ENCODE measurements around the gene OXNAD1.
A peak's percentile ranks its signal among the peaks of the same experiment; 100 is the strongest.
"Not testable (repeated sequence)": the region's sequence is repeated elsewhere in the genome, so short reads cannot be mapped to it uniquely, and the experiment has no call there.

OXNAD1 gene

DNA sequence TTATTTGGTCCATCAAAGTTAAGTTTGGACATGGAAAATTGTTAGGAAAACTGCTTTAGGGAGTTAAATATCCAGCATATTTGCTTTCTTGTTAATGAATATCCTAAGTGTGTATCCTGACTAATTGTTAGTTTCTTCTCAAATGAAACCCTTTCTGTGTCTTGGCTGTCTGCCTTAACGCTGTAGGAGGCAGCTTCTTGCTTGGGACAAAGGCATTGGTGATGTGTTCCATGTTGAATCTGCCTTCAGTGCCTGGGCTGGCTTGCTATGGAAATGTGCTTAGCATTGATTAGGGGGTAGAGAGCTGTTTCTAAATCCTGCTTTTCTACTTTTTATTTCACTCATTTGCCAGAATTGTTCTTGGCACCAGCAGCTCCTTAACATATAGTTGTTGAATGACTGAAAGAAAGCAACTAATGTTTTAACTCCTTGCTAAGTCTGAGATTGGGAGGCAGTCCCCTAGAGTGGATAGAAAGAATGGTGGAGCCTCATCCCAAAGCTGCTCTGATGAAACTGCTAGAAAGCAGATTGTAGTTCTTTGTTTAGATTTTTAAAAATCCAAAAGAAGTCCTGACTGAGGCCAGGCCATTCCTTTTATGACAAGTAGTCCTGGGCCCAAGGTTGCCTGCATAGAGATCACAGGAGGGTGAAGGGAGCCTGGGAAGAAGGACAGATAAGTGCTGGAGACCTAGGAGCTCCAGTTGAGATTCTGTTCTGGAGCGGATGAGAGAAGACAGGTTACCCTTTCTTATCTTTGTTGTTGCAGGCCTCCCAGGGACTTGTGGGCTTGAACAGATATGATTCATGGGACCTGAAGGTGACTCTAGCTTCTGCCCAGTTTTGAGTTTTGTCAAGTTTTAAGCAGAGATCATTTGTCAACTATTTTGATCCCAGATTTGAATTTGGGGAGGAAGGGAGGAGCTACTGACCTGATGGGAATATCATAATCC lies 39.3 kb downstream of the OXNAD1 start:
- DNase-seq (ENCODE audit: low spot score) = peak; percentile 73

DNA sequence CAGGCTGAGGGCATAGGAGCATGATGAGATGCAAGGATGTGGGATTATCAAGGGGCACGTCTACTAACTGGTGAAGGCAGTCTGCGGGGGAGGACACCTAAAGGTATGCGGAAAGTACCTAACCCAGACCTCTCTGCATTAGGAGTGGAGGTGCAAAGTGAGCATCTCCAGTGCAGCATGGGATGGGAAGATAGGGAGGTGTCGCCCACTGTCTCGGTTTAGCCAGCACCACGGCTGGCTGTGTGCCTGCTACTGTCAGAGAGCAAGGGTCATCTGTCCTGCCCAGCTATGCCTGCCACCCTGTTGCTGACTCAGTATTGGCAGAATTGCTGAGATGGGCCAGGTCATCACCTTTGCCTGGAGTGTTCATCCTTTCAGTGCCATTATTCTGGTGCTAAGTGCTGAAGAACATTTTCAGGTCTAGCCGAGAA lies 40.1 kb downstream of the OXNAD1 start:
- DNase-seq (ENCODE audit: low spot score) = no peak

DNA sequence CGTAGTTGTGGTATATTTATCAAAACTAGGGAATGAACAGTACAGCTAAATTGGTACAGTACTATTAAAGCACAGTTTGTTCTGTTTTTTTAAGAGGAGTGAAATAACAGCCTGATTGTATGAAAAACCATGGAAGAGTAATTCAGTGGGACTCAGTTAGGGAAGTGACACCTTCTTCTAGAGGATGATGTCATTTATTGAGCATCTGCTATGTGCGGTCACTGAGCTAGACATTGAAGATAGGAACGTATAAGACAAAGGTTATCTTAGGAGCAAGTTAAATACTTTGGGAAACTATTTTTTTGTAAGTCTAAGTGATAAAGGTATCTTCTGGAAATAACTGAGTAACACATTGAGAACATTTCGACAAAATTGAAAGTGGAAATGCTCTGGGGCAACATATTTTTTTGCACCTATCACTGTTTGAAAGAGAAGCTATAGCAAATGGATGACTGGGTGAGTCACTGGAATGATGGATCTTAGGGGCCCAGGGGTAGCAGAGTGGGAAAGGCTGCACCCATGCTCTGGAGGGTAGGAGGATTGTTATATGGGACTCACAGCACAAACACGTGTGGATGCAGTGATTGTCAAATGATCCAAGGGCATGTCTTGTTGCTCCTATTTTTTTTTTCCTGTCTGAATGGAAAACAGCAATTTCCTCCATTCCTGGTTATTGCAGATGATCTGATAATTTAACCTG lies 43.0 kb downstream of the OXNAD1 start:
- no peak for DNase-seq (ENCODE audit: low spot score)

DNA sequence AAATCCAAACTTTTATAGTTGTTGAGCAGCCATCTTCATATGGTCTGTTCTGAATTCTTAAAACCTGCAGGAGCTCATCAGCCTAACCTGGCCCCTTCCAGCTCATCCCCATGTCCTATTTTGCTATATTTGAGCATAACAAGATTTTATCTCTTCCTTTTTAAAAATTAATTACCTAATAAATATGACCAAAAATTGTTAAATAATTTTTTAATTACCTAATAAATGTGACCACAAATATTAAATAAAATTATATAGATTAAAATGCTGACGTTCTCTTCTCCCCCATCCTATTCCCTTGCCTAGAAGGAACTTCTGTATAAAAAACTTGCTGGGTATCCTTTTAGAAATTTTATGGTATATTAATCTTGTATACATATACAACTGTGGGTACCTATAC lies 43.7 kb downstream of the OXNAD1 start:
- no peak for DNase-seq (ENCODE audit: low spot score)

DNA sequence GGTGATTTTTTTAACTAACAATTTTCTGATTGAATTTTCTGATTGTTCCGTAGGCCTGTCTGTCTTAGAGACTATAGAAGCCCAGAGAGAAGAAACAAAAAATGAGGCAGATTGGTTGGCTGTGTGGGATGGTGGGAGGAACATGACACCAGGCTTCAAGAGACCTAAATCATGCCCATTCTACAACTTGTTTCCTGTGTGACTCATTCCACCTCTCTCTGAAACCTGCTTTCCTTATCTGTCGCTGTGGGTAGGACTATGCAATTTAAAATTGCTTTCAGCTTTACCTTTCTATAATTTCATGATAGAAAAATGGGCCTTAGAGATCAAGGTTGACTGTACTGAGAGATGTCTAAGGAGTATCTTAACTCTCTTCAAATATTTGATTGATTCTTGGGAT lies 44.5 kb downstream of the OXNAD1 start:
- DNase-seq (ENCODE audit: low spot score) = no peak

DNA sequence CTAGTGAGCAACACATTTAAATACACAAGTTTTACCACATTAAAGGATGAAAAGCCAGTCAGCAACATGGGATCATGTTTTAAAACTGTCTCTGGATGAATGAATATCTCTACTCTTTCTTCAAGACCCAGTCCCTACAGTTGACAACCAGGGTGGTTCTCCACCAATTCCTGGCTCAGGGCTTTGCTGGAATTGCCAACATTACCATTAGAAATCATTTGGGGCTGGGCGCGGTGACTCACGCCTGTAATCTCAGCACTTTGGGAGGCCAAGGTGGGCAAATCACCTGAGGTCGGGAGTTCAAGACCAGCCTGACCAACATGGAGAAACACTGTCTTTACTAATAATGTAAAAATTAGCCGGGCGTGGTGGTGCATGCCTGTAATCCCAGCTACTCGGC lies 45.5 kb downstream of the OXNAD1 start:
- DNase-seq (ENCODE audit: low spot score) = not testable (repeated sequence)

DNA sequence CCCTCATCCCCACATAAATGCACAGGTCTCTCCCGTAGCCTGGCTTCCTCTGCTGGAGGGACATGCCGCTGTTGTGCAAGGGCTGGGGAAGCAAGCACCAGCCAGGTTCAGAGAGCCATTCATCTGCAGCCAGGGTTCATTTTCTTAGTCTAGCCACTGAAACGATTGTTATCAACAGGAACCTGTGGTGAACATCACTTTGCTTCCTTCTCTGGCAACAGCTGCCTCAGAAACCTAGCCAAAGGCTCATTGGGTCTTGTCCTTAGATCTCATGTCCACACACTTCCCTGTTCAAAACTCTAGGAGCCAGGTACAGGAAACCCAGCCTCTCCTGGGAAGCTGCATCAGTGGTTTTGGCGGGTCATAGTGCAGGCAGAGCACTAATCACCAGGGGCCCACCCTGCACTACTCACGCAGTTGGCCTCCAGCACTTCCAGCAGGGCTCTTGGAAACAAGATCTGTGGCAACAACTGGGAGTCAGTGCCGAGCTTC lies 47.0 kb downstream of the OXNAD1 start:
- no peak for DNase-seq (ENCODE audit: low spot score)

DNA sequence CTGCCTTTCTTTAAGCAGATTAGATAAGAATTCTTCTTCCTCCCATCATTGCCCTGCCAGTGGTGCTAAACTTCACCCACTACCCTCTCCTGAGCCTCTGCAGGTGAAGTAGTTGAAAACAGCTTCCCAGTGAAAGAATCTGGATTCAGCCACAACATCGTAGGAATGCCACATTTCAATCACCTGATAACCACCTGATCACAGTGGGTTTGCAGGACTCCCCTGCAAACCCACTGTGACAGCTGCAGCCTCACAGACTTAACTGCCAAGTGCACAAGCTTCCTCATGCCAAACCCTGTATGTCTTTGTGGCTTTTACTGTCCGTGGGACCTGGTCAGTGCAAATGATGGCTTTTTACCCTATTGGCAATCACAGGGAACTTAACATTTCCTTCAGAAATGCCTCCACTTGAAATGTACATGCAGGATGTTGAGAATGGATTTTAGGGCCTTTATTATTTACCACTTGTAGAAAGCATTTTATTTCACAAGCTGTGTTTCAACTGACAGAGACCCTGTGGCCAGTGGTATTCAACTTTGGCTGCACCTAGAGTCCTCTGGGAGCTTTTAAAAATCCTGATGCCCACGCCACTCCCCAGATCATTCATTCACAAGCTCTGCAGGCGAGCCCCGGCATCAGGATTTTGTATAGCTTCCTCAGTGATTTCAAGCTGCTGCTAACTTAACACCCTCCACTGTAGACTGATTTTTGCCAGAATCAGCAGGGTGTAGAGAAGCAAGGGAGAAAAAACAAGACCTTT lies 49.1 kb downstream of the OXNAD1 start:
- DNase-seq (ENCODE audit: low spot score) = no peak

DNA sequence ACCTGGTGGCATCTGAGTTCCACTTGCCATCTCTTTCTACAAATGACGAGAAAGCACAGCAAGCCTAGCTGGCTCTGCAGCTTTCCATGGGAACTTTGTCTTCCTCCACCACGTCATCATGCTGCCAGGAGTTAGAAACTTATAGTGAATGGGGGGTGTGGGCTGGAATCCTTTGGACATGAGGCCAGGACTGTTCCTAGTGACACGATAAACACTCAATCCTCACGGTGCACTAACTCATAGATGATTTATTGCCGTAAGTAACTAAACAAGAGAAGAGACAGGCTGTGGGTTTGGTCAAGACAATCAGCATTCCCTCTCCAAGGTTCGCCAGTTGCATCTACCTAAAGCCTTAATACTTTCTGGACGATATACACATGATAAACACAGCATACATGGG lies 50.6 kb downstream of the OXNAD1 start:
- DNase-seq (ENCODE audit: low spot score) = no peak

DNA sequence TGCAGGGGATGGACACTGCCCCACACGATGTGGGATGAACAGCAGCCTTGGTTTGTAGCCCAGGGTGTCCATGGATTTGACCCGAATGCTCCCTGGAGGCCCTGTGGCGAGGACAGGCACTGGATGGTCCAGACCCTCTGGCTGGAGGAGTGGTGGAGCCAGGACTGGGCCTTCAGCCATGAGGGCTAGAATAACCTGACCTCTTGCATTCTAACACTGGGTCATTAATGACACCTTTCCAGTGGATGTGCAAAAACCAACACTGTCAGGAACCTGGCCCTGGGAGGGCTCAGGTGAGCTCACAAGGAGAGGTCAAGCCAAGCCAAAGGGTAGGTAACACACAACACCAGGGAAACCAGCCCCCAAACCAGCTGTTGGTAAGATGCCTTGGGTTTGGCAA lies 51.4 kb downstream of the OXNAD1 start:
- DNase-seq (ENCODE audit: low spot score) = no peak

DNA sequence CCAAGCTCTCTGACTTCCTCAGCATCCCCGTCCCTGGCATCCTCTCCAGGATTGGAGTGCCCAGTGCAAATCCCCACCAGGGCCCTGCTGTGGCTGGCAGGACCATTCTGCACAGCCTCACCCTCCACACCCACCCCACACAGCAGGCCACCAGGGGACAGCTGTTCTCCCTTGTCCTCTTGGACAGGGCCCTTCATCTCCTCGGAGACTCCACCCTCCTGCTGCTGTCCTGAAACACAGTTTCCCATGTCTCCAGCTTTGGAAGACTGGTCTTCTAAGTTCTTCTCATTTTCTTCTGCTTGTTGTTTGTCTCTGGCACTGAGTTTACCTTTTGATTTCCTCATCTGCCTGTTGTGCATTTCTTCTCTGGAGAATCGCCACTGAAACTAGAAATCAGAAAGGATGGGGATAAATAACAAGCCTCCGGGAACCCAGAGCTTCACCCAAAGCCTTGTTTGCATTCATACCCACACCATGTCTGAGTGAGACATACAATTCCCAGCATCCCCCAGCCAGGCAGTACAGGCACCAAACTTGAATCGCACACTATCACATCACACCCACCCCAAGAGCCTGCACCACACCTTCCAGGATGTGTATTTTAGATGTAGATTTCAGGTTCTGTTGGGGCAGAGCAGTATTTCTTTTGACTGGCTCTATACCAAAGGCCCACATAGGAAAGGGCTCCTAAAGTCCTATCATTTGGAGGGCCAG lies 52.0 kb downstream of the OXNAD1 start:
- DNase-seq (ENCODE audit: low spot score) = no peak

DNA sequence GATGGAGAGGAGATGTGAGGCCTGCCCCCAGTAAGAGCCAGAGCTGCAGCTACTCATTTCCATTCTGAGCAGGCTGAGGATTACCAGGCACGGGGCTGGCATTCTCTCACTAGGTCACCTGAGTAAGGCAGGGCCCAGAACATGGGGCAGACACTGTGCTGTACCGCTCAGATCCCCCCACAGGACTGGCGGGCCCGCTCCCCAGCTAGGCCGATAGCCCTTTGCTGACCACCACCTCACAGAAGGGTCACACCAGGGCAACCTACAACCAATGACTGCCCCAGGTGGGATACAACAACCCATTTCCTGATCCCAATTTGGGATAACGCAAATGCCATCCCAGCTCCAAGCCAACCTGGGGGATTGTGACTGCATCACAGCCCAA lies 52.5 kb downstream of the OXNAD1 start:
- no peak for DNase-seq (ENCODE audit: low spot score)

DNA sequence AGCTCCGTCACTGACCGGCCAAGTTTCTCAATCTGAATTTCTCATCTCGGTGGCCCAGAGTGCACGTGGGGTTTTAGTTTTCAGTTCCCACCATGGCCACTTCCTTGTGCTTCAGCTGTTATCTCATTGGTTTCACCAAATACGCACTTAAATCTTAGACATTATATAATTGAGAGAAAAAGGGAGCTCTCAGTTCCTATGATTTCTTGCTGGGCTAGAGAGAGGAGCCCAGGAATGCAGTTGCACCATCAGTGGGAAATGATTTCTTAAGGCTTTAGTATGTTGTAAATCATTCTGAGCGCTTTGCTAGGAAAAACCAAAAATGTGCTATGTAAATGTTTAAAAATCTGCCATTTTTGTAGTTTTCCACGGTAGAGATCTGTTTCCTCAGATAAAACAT lies 53.2 kb downstream of the OXNAD1 start:
- DNase-seq (ENCODE audit: low spot score) = no peak

DNA sequence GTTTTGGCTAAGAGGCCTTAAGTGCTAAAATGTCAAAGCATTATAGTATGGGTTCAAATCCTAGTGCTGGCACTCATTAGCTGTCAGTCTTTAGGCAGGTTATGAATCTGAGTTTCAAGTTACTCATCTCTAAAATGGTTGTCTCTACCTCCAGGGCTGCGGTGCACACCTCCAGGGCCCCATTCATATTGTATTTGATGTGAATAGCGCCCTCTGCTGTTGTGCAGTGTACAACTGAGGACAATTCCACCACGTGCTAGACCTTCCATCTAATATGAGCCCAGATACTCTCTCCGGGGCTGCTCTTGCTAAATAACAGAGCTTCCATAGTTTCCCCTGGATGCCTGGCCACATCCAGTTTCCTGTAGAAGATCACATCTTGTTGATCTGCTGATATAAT lies 54.3 kb downstream of the OXNAD1 start:
- DNase-seq (ENCODE audit: low spot score) = no peak

DNA sequence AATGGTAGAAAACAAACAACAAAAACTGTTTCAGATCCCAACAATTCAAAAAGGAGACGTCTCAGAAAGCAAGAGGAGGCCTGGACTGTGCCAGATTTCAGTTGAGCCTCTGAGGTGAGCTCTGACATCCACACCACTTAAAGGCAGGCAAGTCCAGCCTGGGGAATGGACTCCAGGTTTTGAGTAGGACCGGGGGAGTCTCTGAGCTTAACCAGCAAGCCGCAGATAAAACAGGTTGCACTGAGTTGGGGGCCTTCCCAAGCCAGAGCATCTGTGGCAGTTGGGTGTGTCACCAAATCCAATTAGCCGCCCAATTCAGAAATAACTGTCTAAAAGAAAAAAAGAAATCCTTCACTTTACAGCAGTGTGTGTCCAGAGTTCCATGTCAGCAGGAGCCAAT lies 54.7 kb downstream of the OXNAD1 start:
- no peak for DNase-seq (ENCODE audit: low spot score)

DNA sequence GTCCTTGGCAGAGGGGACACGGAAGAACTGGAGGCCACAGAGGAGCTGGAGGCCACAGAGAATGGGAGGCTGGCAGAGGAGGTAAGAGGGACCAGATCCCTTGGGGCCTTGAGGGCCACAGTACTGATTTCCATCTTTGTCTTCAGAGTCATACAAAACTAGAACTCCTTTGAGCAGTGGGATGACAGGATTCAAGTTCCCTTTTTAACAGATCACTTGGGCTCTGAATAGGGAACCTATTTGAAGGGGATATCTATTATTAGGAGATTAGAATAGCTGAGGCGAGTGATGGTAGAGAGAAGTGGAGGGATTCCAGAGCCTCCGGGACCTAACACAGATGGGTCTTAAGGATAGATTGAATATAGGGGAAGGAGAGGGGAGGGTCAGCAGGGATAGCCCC lies 55.7 kb downstream of the OXNAD1 start:
- DNase-seq (ENCODE audit: low spot score) = no peak

DNA sequence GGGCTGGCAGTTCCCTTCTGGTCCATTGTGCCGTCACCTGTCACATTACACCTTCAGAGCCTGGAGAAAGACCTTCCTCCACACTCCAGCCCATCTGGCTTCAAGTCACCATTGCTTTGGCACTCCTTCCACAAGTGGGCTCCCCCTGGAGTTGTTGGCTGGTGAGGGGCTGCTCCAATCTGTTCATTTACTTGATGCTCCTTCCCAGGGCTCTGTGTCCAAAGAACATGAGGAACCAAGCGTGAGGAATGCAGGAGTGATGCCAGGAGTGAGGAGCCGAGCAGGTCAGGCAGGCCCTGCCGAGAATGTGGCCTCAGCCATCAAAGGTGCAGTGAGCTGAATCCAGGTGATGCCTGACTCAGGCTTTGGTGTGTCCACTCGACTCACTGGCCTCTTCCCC lies 57.2 kb downstream of the OXNAD1 start:
- DNase-seq (ENCODE audit: low spot score) = no peak

DNA sequence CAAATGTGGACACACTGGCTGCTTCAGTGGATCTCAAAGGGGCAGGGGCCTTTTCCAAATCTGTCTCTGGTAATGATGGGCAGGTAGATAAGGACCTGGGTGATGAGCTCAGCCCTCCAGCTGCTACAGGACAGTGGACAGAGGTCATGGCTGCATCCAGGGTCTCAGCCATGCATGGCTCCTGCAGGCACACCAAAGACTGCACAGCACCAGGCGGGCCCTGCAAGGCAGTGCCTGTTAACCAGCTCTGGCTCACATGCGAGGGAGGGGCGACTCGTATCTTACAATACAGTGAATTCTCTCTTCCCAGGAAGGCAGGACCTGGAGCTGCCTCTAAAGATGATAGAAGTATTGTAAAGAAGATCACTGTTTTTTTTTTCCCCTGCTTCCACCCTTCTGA lies 58.7 kb downstream of the OXNAD1 start:
- DNase-seq (ENCODE audit: low spot score) = no peak

DNA sequence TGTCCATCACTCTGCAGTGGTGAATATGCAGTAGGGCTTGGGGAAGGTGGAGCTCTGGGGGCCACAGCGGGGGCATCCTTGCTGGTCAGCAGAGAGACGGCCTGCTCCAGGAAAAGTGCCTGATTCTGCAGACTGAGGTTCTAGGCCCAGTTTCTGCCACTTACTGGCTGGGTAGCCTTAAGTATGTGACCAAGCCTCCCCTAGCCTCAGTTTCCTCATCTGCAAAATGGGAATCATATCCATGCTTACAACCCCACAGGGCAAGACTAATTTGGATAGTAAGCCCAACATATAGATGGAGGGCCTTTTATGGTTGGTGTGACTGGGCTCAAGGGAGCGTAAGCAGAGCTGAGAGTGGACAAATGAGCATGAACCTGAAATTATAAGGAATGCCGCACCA lies 60.8 kb downstream of the OXNAD1 start:
- DNase-seq (ENCODE audit: low spot score) = no peak

DNA sequence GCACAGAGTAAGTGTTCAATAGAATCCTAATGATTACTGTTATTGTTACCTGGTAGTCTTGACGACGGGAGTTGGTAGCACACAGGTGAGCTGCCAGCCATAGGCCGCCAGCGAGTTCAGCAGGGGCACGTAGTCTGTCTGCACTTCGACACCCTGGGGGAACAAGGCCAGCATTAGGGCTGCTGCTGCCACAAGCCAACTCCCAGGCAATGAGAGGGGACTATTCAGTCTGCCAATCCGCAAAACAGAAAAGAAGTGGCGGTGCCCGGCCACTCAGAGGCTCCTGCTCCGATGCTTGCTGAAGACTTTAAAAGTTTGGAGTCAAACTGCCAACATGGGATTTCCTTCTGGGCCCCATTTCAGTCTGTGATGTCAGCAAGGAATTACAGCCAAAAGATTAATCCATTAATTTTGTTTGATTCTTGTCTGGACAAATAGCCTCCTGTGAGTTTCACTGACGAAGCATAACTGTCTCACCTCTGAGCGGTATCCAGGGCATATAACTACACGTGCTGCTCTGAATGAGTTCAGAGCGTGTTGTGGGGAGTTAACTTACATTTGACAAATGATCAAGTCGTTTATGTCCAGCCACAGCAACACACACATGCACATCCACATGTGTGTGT lies 61.8 kb downstream of the OXNAD1 start:
- no peak for DNase-seq (ENCODE audit: low spot score)

DNA sequence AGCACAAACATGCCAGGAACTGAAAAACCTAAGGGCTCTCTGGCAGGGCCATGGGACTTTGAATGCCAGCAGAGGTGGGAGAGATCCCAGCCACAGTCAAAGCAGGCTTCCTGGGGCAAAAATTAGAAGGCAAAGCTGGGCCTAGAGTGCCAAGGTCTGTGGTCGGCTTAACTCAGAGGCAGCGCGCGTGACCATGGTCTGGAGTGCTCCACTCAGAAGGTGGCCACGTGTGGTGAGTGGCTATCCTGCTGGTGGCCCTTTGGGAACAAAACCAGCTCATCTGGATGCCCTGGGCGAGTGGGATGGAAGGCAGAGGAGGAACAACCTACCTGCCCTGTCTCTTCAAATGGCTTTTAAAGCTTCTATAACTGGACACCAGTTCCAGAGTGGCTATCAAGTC lies 63.1 kb downstream of the OXNAD1 start:
- DNase-seq (ENCODE audit: low spot score) = no peak
